Measurements from ENCODE around the gene CTSK. TPM values are rescaled to one million over a fixed set of nuclear protein-coding genes. Genes with fewer than 3 reads are reported as not detected.
"Not testable (repeated sequence)": the region's sequence is repeated elsewhere in the genome, so short reads cannot be mapped to it uniquely, and the experiment has no call there.

Gene CTSK
- total RNA-seq, 1 donor from 2014 or later: 28.3 TPM

DNA sequence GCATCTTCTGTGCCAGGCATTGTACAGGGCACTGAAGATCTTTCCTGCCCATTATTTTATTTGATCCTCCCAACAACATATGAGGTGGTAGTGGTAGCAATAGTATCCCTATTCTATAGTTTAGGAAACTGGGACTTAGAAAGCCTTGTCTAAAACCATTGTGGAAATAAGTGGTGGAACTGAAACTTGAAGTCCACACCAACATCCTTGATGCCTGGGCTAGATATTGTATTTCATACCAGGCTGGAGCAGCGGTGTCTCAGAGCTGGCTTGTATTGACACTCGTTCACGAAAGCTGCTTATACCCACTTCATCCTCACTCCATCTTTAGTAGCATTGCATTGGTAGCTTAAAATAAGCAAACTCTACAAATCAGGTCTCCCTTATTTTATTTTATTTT, 32.8 kb downstream of the CTSK start:
- Mint-ChIP-seq H3K4me1 (no peaks in the 10 kb centered on the region), H3K4me3 (no peak overlapping the region), H3K27me3 (ENCODE audit: low read depth) (no peaks in the 10 kb centered on the region), H3K27ac (no peak overlapping the region), H3K36me3 (peaks cover 2% of the 10 kb centered on the region), H3K9me3 (peaks cover 2% of the 10 kb centered on the region)
- DNase-seq (ENCODE audit: low spot score in 2 of 2, unreplicated experiment in 2 of 2): no peak
- TF ChIP-seq CTCF (IDR thresholded peaks at IDR 0.05; ENCODE audit: unreplicated experiment): no peak

DNA sequence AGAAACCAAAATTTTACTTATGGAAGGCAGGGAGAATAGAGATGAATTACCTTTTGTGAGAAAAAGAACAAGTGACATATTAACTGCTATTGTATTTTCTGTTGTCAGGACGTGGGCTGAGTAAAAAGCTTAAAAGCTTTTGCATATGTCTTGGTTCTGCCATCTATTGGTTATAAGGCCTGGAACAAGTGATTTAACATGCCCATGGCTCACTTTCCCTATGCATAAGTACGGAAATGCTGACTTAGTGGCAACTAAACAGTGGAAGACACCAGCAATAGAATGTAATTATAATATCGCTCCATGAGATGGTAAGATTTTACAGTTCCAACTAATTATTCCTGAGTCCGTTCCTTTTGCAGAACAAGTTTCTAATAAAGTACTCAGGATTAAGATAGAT, 35.7 kb downstream of the CTSK start:
- Mint-ChIP-seq H3K4me3 (no peak overlapping the region), H3K9me3 (no peaks in the 10 kb centered on the region), H3K4me1 (no peaks in the 10 kb centered on the region), H3K27me3 (ENCODE audit: low read depth) (no peaks in the 10 kb centered on the region), H3K36me3 (no peaks in the 10 kb centered on the region), H3K27ac (no peak overlapping the region)
- no peak for TF ChIP-seq CTCF (IDR thresholded peaks at IDR 0.05; ENCODE audit: unreplicated experiment)
- no peak for DNase-seq (ENCODE audit: low spot score in 2 of 2, unreplicated experiment in 2 of 2)

- H3K27me3 Mint-ChIP-seq (ENCODE audit: low read depth); H3K27ac Mint-ChIP-seq; H3K36me3 Mint-ChIP-seq; H3K4me3 Mint-ChIP-seq; DNase-seq (ENCODE audit: low spot score in 2 of 2, unreplicated experiment in 2 of 2); H3K9me3 Mint-ChIP-seq: not testable (repeated sequence)
- peaks cover 12% of the 10 kb centered on the region for H3K4me1 Mint-ChIP-seq
Measured at GRCh38 chr1:150767704-150768103, 40.4 kb downstream of the CTSK start.

DNA sequence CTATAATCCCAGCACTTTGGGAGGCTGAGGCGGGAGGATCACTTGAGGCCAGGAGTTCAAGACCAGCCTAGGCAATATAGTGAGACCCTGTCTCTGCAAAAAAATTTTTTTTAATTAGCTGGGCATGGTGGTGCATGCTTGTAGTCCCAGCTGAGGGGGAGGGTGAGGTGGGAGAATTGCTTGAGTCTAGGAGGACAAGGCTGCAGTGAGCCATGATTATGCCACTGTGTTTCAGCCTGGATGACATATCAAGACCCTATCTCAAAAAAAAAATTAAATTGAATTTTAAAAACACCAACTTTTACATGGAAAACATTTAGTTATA, 42.1 kb downstream of the CTSK start:
- DNase-seq (ENCODE audit: low spot score in 2 of 2, unreplicated experiment in 2 of 2); H3K36me3 Mint-ChIP-seq; H3K27me3 Mint-ChIP-seq (ENCODE audit: low read depth); H3K9me3 Mint-ChIP-seq; H3K4me3 Mint-ChIP-seq: not testable (repeated sequence)
- H3K27ac Mint-ChIP-seq: peak overlapping the region; percentile 92
- peaks cover 12% of the 10 kb centered on the region for H3K4me1 Mint-ChIP-seq

- no peaks in the 10 kb centered on the region for H3K27me3 Mint-ChIP-seq (ENCODE audit: low read depth)
- H3K4me3 Mint-ChIP-seq: peak within 1 kb of the TSS; percentile 32
- H3K9me3 Mint-ChIP-seq: peaks cover 3% of the 10 kb centered on the region
- no peak for TF ChIP-seq CTCF (IDR thresholded peaks at IDR 0.05; ENCODE audit: unreplicated experiment)
- peaks cover 12% of the 10 kb centered on the region for H3K4me1 Mint-ChIP-seq
- peak within 1 kb of the TSS; percentile 92 for H3K27ac Mint-ChIP-seq
- DNase-seq (ENCODE audit: low spot score in 2 of 2, unreplicated experiment in 2 of 2): no peak
- no peaks in the 10 kb centered on the region for H3K36me3 Mint-ChIP-seq
Measured at GRCh38 chr1:150765296-150765976, 42.6 kb downstream of the CTSK start, which contains the start of gene CTSS. TSS of gene CTSS (minus strand) at chr1:150765778. CDS start at chr1:150764763, 1,015 bp downstream.

- no peak overlapping the region for H3K4me3 Mint-ChIP-seq
- no peaks in the 10 kb centered on the region for H3K36me3 Mint-ChIP-seq
- H3K4me1 Mint-ChIP-seq: peaks cover 12% of the 10 kb centered on the region
- no peak for DNase-seq (ENCODE audit: low spot score in 2 of 2, unreplicated experiment in 2 of 2)
- no peaks in the 10 kb centered on the region for H3K27me3 Mint-ChIP-seq (ENCODE audit: low read depth)
- peak overlapping the region; percentile 92 for H3K27ac Mint-ChIP-seq
- H3K9me3 Mint-ChIP-seq: peaks cover 6% of the 10 kb centered on the region
- TF ChIP-seq CTCF (IDR thresholded peaks at IDR 0.05; ENCODE audit: unreplicated experiment): no peak
Measured at GRCh38 chr1:150764617-150765101, 43.4 kb downstream of the CTSK start.

Measured in mesothelial cell of epicardium (in vitro differentiated cells).